ENCODE results near the gene OR52E5.

The OR52E5 gene

DNA sequence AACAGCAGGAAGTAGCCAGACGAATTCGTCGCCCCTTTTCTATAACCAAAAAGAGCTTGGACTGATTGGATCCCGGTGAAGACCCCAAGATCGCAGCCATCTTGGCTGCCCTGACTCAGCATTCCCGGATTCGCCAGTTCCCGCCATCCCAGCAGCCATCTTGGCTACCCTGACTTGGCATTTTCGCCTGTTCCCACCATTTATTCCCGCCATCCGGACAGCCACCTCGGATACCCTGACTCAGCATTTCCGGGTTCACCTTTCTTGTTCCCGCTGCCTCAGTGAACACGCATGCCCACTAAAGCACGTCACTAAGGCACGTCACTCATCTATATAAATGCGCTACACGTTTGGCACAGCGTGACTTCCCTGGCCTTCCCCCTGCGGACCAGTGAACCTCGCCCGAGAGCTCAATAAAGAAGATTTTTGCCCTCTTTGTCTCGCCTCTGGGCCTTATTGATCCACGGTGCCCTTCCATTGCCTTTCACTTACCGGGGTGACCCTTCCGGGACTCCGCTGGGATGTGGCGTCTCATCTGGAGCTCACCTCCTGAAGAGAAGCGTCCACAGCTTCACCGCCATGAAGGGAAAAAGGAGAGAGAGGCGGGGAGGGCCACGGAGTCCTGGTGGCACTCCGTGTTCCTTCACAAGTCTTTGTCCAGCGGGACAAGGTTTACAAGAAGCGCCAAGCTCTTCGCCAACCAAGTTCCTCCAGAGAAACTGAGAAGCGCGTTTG, 45.0 kb downstream of the OR52E5 start:
- no peak for DNase-seq

DNA sequence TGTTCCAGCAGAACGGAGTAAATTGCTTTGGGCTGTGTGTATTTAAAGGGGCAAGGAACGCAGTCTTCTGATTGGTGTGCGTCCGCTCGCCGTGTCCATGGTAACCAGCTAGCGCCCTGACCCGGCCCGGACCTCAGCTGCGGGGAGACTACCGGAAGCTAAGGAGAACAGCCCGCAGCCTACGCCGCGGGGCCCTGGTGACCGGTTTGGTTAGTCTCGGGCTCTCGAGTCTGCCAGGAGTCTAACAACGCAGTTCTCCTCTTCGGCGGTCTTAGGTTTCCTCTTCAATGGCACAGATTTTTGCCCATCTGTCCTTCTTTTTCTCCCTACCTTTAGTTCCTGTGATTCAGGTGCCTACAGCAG, 45.6 kb downstream of the OR52E5 start:
- DNase-seq = no peak

DNA sequence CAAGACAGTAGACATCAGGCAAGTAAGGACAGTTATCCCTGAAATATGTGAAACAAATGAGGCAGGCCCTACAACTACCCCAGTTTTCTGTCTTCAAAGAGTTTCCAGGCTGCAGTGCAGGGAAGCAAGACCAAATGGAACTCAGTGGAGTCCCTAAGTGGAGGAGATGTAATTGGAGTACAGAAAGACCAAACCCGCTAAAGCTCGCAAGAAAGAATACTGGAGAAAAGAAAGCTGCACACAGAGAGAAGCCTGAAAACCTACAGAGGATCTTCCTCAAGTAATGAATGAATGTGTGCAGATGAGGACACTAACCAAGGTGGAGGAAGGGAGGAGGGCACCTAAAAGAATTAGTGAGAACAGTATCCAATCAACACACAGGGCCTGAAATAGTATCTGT, 47.7 kb downstream of the OR52E5 start:
- DNase-seq = no peak

DNA sequence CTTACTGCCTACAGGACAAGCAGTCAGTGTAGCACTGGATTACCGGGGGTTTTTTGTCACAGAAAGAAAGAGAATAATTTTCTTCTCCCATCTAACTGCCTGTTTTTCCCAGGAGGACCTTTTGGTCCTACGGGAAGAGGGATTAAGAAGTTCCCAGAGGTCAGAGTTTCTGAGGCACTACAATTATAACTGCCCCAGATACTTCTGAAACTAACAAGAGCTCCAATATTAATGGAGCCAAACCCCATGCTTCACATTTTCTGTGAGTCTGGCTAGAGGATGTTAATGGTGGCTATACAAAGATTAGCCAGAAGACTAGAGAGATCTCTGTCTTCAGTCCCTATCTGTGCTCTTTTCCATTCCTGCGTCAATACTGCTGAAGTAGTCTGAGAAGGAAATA, 48.9 kb downstream of the OR52E5 start, which contains the start of gene OR56A3:
Gene OR56A3, plus strand, starts transcription at position 301 of the 400 bp plus-strand sequence. CDS start 5,096 bp downstream, outside the sequence.
- DNase-seq = no peak

Data from inflammatory macrophage treated with lipopolysaccharide for 4 hours (primary cell).